Stimulated activated CD8-positive, alpha-beta memory T cell treated with anti-CD3 and anti-CD28 coated beads, Interleukin-12 subunit alpha, Interleukin-12 subunit beta, amount 100 ng/mL, for 1 hour (primary cell): ENCODE results near the gene NPC1L1.

ENCODE experiments used
- DNase-seq: peaks from one replicate; pipeline ENCODE4 v3.0.0-alpha.2; 2020; ENCODE audit warnings: low read depth

Gene NPC1L1

GRCh38 chr7:44471850-44472249, 69.3 kb downstream of the NPC1L1 start:
- no peak for DNase-seq

GRCh38 chr7:44471436-44471835, 69.7 kb downstream of the NPC1L1 start:
- no peak for DNase-seq

- no peak for DNase-seq
Measured at GRCh38 chr7:44470628-44471245, 70.4 kb downstream of the NPC1L1 start.

- no peak for DNase-seq
Measured at GRCh38 chr7:44470135-44470479, 71.0 kb downstream of the NPC1L1 start.

- DNase-seq: no peak
Measured at GRCh38 chr7:44469461-44470134, 71.5 kb downstream of the NPC1L1 start.

GRCh38 chr7:44467217-44467548, 73.9 kb downstream of the NPC1L1 start:
- DNase-seq: no peak

GRCh38 chr7:44466300-44467216, 74.6 kb downstream of the NPC1L1 start:
- no peak for DNase-seq

- DNase-seq: no peak
Measured at GRCh38 chr7:44465490-44465889, 75.6 kb downstream of the NPC1L1 start.

- no peak for DNase-seq
Measured at GRCh38 chr7:44463169-44463808, 77.8 kb downstream of the NPC1L1 start.
